SIG-M5 treated with dmso at 0.1 percent for 504 hours (cell line): ENCODE measurements around the gene TMEM207.
A peak's percentile ranks its signal among the peaks of the same experiment; 100 is the strongest.

Source experiments
- DNase-seq: peaks from one replicate; lab custom pipeline; 2025; ENCODE audit not compliant: unreplicated experiment; lab: John Stamatoyannopoulos, UW

Gene TMEM207

GRCh38 chr3:190444576-190445145 is 5.0 kb downstream of the TMEM207 start:
- no peak for DNase-seq

- peak; percentile 98 for DNase-seq
These were observed 5.7 kb downstream of the TMEM207 start for GRCh38 chr3:190444006-190444405.

GRCh38 chr3:190443257-190443656 is 6.4 kb downstream of the TMEM207 start:
- DNase-seq: peak; percentile 55

- no peak for DNase-seq
These were observed 7.5 kb downstream of the TMEM207 start for GRCh38 chr3:190442240-190442639.

GRCh38 chr3:190436331-190436730 is 13.4 kb downstream of the TMEM207 start:
- no peak for DNase-seq

- DNase-seq: no peak
These were observed 14.1 kb downstream of the TMEM207 start for GRCh38 chr3:190435618-190436017.

GRCh38 chr3:190433626-190434025 is 16.1 kb downstream of the TMEM207 start:
- DNase-seq: no peak

- no peak for DNase-seq
These were observed 17.5 kb downstream of the TMEM207 start for GRCh38 chr3:190432216-190432615.

GRCh38 chr3:190430906-190431305 is 18.8 kb downstream of the TMEM207 start:
- no peak for DNase-seq

- DNase-seq: no peak
These were observed 20.0 kb downstream of the TMEM207 start for GRCh38 chr3:190429681-190430080.

- DNase-seq: no peak
These were observed 22.7 kb downstream of the TMEM207 start for GRCh38 chr3:190426806-190427507.

GRCh38 chr3:190425833-190426232 is 23.9 kb downstream of the TMEM207 start:
- no peak for DNase-seq

GRCh38 chr3:190424478-190425439 is 24.9 kb downstream of the TMEM207 start:
- peak; percentile 72 for DNase-seq

GRCh38 chr3:190424108-190424477 is 25.6 kb downstream of the TMEM207 start:
- no peak for DNase-seq

GRCh38 chr3:190414297-190414696 is 35.4 kb downstream of the TMEM207 start:
- DNase-seq: no peak

- no peak for DNase-seq
These were observed 45.0 kb downstream of the TMEM207 start for GRCh38 chr3:190404715-190405114.

- DNase-seq: no peak
These were observed 47.7 kb downstream of the TMEM207 start for GRCh38 chr3:190401963-190402362.

- DNase-seq: no peak
These were observed 50.0 kb downstream of the TMEM207 start for GRCh38 chr3:190399677-190400076.

- DNase-seq: no peak
These were observed 51.8 kb downstream of the TMEM207 start for GRCh38 chr3:190397889-190398288.

- no peak for DNase-seq
These were observed 53.7 kb downstream of the TMEM207 start for GRCh38 chr3:190396001-190396400.

- no peak for DNase-seq
These were observed 61.0 kb downstream of the TMEM207 start for GRCh38 chr3:190388703-190389102.
